Kidney (tissue), 14 donors: ENCODE measurements around the gene JADE2. TPM values are rescaled to one million over a fixed set of nuclear protein-coding genes. Genes with fewer than 3 reads are reported as not detected.
A peak's percentile ranks its signal among the peaks of the same experiment; 100 is the strongest.

ENCODE experiments used
- DNase-seq, 5 donors: peaks; one replicate each; pipeline ENCODE4 v3.0.0-alpha.2; 2013 to 2020
- FAIRE-seq: peaks from 2 replicates; lab custom pipeline; 2012; peaks lifted over from hg19 to GRCh38; lab: Jason Lieb, UNC
- H3K27ac ChIP-seq, 2 donors: one replicate each; pipeline ENCODE4 v1.7.0; 2013; ENCODE audit warnings: low read depth in 2 of 2, low read length in 2 of 2, inconsistent platforms in 1 of 2
- H3K27me3 ChIP-seq: one replicate; pipeline ENCODE4 v1.7.1; 2013; ENCODE audit warnings: low read length, inconsistent platforms; ENCODE audit not compliant: control insufficient read depth, insufficient read depth
- H3K36me3 ChIP-seq, 3 donors: one replicate each; pipeline versions ENCODE4 v1.7.0 to v1.7.1; 2013; ENCODE audit warnings: low read length in 3 of 3, control low read depth in 1 of 3, inconsistent platforms in 1 of 3; ENCODE audit not compliant: insufficient read depth in 3 of 3, control insufficient read depth in 2 of 3
- H3K4me1 ChIP-seq, 3 donors: one replicate each; pipeline versions ENCODE4 v1.7.0 to v1.7.1; 2013; ENCODE audit warnings: low read length in 3 of 3, inconsistent platforms in 1 of 3, low read depth in 1 of 3; ENCODE audit not compliant: control insufficient read depth in 2 of 3, insufficient read depth in 2 of 3
- H3K4me3 ChIP-seq, 3 donors: one replicate each; pipeline versions ENCODE4 v1.7.0 to v1.8.1; 2013; ENCODE audit warnings: low read length in 3 of 3, control low read depth in 1 of 3, inconsistent platforms in 1 of 3
- H3K9ac ChIP-seq, 3 donors: one replicate each; pipeline versions ENCODE4 v1.7.0 to v1.7.1; 2013; ENCODE audit warnings: low read length in 3 of 3, control low read depth in 1 of 3, inconsistent platforms in 1 of 3
- H3K9me3 ChIP-seq, 3 donors: one replicate each; pipeline versions ENCODE4 v1.7.0 to v1.7.1; 2013; ENCODE audit warnings: low read length in 3 of 3, control low read depth in 1 of 3, inconsistent platforms in 1 of 3; ENCODE audit not compliant: control insufficient read depth in 2 of 3, insufficient read depth in 1 of 3
- intact Hi-C: fragments of 100-400 bp; cut with DNase I; formaldehyde crosslinking; loops from one replicate; pipeline ENCODE4 v1.11.1; 2022
- polyA plus RNA-seq: library from polyadenylated mRNA; stranded (reverse); fragments of 350-450 nt; fragmentation: Illumina TruSeq; extraction: RNeasy Lipid Tissue Mini Kit (QIAGEN cat#74804); gene quantifications from one replicate; pipeline ENCODE4 v1.2.3, GENCODE V29; 2014; ENCODE audit warnings: low read depth, low replicate concordance; ENCODE audit not compliant: insufficient read depth
- total RNA-seq: library from RNA; stranded (reverse); fragmentation: NEBNext Ultra II Directional; extraction: Animal tissue kit (Norgen Biotek cat#: 25700); gene quantifications from one replicate; pipeline ENCODE4 v1.2.1, GENCODE V29; 2021
- TF ChIP-seq, protein P1 (sequence below): IDR thresholded peaks from 3 replicates; pipeline ENCODE4 v1.5.1; 2012; ENCODE audit warnings: mild to moderate bottlenecking, moderate library complexity, borderline replicate concordance; ENCODE audit not compliant: insufficient read depth; ENCODE audit errors: extremely low read depth
- donor health status: control.
- donor health status: control.
- donor health status: control.
- donor health status: control.
- donor health status: control.
- donor health status: DM: yes; HTN: yes; CAD: no.
- donor health status: Normal renal cell carcinoma (clear cell type).

JADE2 gene
- total and polyA plus RNA-seq, 2 donors from 2014 or later: 9.2 to 99.6 TPM

DNA sequence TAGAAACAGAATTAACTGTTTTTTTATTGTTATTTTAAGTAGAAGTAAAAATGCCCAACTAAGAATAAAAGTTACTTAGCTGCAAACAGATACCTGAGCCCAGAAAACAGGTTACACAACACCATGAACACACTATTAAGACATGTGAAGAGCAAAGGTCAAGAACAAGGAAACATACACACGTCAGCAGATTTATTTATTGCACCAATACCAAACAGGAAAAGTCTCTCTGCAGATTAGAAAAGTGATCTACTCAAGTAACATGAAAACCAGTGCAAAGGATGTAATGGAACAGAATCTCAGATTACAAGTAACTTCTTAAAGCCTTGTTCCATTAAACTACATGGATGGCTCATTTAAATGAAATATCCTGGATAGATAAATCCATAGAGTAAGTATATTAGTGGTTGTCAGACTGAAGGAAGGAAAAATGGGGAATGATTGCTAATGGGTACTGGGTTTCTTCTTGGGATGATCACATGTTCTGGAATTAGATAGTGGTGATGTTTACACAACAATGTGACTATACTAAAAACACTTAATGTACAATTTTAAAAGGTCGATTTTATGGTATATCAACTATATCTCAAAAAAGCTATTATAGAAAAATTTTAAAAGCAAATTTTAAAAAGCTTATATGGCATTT is 101.0 kb downstream of the JADE2 start:
- Histone ChIP-seq H3K4me3 (peak overlapping the region in 1 of 3 donors; percentile 37), H3K36me3 (peaks cover 0 to 4% (median 2%) of the 10 kb centered on the region in 3 donors), H3K27me3 (no peaks in the 10 kb centered on the region), H3K4me1 (peaks cover 0 to 13% (median 8%) of the 10 kb centered on the region in 3 donors), H3K27ac (peak overlapping the region; percentile 67 to 69), H3K9ac (peak overlapping the region in 1 of 3 donors; percentile 69), H3K9me3 (no peaks in the 10 kb centered on the region)
- TF ChIP-seq, protein P1, sequence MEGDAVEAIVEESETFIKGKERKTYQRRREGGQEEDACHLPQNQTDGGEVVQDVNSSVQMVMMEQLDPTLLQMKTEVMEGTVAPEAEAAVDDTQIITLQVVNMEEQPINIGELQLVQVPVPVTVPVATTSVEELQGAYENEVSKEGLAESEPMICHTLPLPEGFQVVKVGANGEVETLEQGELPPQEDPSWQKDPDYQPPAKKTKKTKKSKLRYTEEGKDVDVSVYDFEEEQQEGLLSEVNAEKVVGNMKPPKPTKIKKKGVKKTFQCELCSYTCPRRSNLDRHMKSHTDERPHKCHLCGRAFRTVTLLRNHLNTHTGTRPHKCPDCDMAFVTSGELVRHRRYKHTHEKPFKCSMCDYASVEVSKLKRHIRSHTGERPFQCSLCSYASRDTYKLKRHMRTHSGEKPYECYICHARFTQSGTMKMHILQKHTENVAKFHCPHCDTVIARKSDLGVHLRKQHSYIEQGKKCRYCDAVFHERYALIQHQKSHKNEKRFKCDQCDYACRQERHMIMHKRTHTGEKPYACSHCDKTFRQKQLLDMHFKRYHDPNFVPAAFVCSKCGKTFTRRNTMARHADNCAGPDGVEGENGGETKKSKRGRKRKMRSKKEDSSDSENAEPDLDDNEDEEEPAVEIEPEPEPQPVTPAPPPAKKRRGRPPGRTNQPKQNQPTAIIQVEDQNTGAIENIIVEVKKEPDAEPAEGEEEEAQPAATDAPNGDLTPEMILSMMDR: no peak
- DNase-seq: peak in 2 of 5 donors; percentile 51 to 64
- intact Hi-C loops: no loop called here
- FAIRE-seq: peak; percentile 86

Other genes starting within 250 kb of the JADE2 start
- gene CDKL3, start 158.5 kb upstream of the JADE2 start, total RNA-seq: 3.1 TPM
- 2.7 TPM for gene CDKL3, start 158.5 kb upstream of the JADE2 start, polyA plus RNA-seq
- gene UBE2B, start 154.1 kb upstream of the JADE2 start, total RNA-seq: 74.3 TPM
- 82.7 TPM for gene UBE2B, start 154.1 kb upstream of the JADE2 start, polyA plus RNA-seq
- 19.0 TPM for gene CDKN2AIPNL, start 113.8 kb upstream of the JADE2 start, total RNA-seq
- gene CDKN2AIPNL, start 113.8 kb upstream of the JADE2 start, polyA plus RNA-seq: 38.2 TPM
- gene SAR1B, start 107.2 kb downstream of the JADE2 start, total RNA-seq: 57.7 TPM
- 42.0 TPM for gene SAR1B, start 107.2 kb downstream of the JADE2 start, polyA plus RNA-seq
- gene SEC24A, start 123.1 kb downstream of the JADE2 start, total RNA-seq: 21.2 TPM
- gene SEC24A, start 123.1 kb downstream of the JADE2 start, polyA plus RNA-seq: 2.8 TPM
- 22.9 TPM for gene CAMLG, start 212.9 kb downstream of the JADE2 start, total RNA-seq
- gene CAMLG, start 212.9 kb downstream of the JADE2 start, polyA plus RNA-seq: 47.0 TPM
- 39.7 TPM for gene DDX46, start 233.1 kb downstream of the JADE2 start, total RNA-seq
- gene DDX46, start 233.1 kb downstream of the JADE2 start, polyA plus RNA-seq: 11.3 TPM